NCI-H2227 treated with DMSO at 0.1 percent for 48 hours (cell line): Measurements from ENCODE around the gene RASAL2.
"Not testable (repeated sequence)": the region's sequence is repeated elsewhere in the genome, so short reads cannot be mapped to it uniquely, and the experiment has no call there.

ENCODE experiments used
- DNase-seq: peaks from one replicate; lab custom pipeline; 2025; lab: John Stamatoyannopoulos, UW

RASAL2 gene

DNA sequence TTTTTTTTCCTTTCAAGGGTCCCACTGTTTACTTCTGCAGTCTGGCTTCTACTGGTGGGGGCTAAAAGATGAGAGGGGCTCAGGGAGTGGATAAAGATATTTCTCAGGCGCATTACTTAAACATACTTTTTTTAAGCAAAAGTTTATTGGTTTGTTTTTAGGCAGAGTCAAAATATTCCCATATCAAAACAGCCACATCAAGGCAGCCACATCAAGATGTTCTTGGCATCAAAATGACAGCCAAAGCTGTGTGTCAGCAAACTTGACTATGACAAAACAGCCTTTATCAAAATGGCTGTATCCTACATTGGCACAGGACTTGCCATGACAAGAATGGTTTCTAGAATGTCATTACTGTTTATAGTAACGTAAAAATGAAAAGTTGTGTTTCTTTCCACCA is 22.1 kb upstream of the RASAL2 start:
- DNase-seq, result no peak

GRCh38 chr1:178072326-178072725 is 21.6 kb upstream of the RASAL2 start:
- DNase-seq, result no peak

DNA sequence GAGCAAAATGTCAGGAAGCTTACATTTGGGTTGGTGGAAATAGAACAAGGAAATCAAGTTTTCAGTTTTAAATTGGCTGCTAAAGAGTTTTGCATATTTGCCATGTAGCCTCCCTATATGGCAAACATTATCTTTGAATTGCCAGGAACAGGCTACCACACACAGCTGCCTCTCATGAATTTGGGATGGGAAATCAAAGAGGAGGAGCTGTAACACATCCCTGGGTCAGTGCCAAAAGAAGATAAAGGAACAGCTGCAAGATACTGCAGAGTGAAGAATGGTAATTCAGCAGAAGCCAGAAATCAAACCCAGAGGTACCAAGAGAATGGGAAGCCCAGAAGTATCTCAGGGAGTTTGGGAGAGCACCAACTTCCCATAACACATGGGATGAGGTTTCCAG is 18.6 kb upstream of the RASAL2 start:
- DNase-seq, result no peak

DNA sequence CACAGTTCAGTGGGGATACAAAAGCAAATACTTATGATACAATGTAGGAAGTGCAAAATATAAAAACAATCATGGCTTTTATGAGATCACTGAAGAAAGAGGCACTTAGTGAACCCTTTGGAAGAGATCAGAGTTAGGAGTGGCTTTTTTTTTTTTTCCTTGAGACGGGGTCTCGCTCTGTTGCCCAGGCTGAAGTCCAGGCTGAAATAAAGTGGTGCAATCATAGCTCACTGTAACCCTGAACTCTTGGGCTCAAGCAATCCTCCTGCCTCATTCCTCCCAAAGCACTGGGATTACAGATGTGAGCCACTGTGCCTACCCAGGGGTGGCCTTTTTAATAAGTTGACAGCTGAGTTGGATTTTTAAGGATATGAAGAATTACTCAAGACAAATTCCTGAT is 17.3 kb upstream of the RASAL2 start:
- DNase-seq, result no peak

- DNase-seq, result no peak
Measured at GRCh38 chr1:178077917-178078316, 16.0 kb upstream of the RASAL2 start.

DNA sequence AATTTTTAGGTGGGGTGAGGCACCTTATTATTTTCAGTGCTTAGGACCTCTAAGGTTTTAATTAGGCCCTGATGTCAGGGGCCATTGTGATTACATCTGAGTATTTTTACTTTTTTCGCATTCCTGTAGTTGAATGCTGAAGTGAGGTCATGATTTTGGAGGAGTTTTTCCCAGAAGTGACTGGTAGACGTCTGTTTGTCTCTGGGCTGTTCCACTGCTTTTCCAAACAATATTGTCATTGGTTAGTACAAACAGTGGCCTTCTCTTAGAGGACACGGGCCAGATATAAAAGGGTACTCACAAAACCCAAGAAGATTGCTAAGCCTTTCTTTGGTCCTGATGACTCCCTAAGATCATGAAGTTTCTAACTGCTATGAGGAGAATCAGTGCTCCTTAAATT is 7.6 kb upstream of the RASAL2 start:
- no peak for DNase-seq

GRCh38 chr1:178086766-178087165 is 7.1 kb upstream of the RASAL2 start:
- DNase-seq, result no peak

- no peak for DNase-seq
Measured at GRCh38 chr1:178088651-178089050, 5.3 kb upstream of the RASAL2 start.

- DNase-seq, result not testable (repeated sequence)
Measured at GRCh38 chr1:178091454-178091853, 2.5 kb upstream of the RASAL2 start.

GRCh38 chr1:178091986-178092745 is 1.7 kb upstream of the RASAL2 start:
- no peak for DNase-seq

DNA sequence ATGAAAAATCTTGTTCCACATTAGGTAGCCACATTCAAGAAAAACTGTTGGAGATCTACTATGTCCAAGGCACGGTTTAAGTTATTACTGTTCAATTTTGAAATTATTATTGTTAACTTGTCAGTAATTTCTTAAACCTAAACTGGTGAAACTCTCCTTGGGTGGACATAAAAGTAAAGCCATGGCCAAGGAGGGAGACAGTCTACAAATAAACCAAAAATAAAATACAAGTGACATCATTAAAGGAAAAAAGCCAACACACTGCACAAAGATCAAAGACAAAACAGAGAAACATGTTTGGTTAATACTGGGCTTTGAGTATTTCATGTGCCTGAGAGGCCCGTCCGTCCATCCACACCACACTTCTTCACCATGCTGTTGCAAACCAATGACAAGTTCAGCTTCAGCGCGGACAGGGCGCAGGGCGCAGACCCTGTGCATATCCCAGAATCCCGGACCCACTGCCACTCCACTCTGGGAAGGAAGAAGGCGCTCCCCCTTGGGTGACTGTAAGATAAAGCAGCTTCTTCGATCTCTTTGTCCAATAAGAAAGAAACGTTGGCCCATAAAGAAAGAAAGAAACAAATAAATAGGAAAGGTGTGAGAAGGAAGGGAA is 918 bp upstream of the RASAL2 start:
- no peak for DNase-seq

GRCh38 chr1:178093494-178093950 is 382 bp upstream of the RASAL2 start:
- DNase-seq, result peak; percentile 95

DNA sequence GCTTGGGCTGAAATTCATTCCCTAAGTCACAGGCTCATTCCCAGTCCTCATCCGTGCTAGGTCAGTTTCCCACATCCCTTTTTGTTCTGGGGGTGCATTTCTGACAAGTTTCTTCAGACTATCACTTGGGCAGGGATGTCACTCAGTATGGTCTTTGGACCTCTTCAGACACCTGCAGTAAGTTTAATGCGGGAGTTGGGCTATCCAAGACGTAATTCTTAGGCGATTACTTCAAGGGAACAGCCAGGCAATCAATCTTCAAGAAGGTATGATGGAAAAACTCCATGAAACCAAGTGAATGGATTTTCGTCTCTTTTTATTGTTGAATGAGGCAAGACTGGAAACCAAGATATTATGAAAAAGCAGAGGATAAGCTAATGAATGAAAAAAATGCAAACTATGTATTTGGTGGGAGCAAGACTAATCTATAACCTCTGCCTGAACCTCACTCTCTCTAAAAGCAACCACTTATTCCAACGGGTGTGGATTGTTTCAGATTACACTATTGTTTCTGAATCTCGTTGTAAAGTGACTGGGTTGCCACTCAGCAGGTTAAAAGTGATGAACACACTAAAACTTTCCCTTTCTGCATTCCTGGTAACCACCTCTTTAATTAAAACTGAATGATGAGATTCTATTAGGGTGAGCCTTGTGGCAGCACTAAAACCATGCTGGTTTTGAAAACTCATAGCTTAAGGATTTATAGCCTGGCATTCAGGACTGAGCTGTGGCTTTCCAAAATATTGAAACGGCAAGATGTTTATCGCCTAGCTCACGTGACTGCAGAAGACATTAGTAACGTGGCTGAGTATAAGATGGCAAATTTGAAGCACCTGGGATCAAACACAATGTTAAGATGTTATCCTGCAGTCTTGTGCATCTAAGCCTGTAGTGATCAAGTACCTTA is 1.1 kb downstream of the RASAL2 start:
- DNase-seq, result peak; percentile 20

GRCh38 chr1:178096421-178096820 is 2.5 kb downstream of the RASAL2 start:
- DNase-seq, result no peak

DNA sequence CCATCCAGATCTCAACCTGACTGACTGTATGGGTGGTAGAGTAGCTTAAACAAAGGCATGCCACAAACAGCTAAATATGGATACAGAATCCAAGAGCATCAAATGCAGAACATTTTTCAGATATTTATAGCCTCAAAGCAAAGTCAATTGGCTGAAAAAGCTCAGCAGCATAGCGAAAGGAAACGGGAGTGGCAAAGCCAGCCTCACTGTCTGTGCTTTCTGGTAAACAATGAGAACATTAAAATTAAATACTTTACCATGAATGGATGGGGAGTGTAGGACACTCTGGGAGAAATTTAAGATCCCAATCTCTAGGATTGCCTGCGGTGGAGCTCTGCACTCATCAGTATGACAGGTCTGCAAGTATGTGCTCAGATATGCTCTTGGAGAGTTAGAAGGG is 4.4 kb downstream of the RASAL2 start:
- no peak for DNase-seq

- DNase-seq, result no peak
Measured at GRCh38 chr1:178101266-178101630, 7.3 kb downstream of the RASAL2 start.

DNA sequence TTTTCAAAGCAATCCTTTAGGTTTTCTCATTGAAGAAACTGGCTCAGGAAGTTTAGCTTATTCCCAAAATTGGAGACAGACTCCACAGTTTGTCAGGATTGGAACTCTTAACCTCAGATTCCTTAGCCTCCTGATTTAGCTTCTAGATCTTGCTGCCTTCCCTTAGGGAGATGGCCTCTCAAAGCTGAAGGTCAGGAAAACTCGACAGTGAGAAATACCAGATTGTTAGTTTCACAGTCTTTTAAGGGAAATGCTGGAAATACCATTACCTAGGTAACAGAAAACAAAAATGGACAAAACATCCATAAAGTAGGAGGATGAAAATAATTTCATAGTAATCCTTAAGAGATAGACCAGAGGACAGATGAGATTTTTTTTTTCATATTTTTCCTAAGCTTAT is 7.8 kb downstream of the RASAL2 start:
- DNase-seq, result no peak

DNA sequence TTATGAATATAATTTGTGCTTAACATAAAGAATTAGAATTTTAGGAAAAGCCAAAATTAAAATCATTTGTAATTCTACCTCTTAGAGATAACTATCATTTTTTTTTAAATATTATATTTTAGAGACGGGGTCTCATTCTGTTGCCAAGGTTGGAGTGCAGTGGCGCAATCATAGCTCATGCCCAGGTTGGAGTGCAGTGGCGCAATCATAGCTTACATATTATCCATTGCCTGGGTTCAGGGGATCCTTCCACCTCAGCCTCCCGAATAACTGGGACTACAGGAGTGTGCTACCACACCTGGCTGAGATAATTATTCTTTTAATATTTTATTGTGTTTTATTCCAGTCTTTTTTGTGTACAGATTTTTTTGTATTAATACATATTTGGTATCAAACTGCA is 8.3 kb downstream of the RASAL2 start:
- DNase-seq, result no peak

DNA sequence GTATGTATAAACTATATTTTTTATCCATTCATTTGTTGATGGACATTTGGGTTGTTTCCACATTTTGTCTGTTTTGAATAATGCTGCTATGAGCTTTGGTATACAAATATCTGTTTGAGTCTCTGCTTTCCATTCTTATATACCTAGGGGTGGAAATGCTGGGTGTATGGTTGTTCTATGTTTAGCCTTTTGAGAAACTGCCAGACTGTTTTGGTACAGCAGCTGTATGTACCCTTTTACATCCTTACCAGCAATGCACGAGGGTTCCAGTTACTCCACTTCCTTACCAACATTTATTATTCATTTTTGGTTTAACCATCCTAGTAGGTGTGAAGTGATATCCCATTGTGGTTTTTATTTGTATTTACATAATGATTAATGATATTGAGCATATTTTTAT is 13.9 kb downstream of the RASAL2 start:
- DNase-seq, result no peak

DNA sequence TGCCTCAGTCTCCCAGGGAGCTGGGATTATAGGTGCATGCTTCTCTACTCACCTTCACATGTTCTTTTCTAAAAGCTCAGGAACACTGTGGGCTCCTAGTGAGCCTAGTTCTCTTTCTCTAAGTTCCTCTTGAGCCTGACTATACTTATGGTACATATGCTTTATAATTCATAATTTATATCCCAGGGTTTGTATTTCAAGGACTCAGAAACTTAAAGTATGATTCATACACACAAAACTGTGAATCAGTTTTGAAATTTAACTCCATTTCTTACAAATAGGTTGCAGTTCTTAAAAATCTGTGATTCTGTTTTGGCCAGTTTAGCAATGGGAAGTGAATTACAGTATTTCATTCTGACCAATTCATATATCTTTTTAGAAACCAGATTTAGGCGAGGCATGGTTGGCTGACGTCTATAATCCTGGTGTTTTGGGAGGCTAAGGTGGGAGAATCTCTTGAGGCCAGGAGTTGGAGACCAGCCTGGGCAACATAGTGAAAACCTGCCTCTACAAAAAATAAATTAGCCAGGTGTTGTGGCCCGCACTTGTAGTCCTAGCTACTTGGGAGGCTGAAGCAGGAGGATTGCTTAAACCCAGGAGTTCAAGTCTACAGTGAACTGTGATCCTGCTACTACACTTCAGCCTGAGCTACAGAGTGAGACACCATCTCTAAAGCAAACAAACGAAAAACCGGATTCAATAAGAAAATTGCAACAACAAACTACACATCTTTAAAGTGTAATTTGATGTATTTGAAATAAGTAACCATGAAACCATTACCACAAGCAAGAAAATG is 15.6 kb downstream of the RASAL2 start:
- no peak for DNase-seq

GRCh38 chr1:178115260-178115659 is 21.4 kb downstream of the RASAL2 start:
- DNase-seq, result no peak

DNA sequence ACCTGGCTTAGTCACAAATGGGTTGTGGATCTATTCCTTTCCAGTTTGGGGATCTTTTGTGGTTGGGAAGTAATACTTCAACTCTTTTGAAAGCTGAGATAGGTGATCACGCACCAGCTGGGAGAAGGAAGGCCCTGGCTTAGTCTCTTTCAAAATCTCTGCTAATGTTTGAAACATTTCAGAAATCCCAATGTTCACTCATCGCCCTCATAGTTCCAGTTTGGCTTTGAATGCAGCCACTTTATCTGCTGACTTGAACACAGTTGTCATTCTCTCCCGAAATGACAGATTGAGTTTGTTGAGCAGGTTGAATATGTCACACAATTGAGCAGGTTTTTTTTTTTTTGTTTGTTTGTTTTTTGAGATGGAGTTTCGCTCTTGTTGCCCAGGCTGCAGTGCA is 24.6 kb downstream of the RASAL2 start:
- DNase-seq, result no peak
